ENCODE data around the gene PLEKHM3.

- no peak for TF ChIP-seq ZNF274 (IDR thresholded peaks at IDR 0.05; ENCODE audit: low read depth, low read length)
- TF ChIP-seq YY1 (IDR thresholded peaks at IDR 0.05; ENCODE audit: insufficient read depth, insufficient read length) = no peak
- no peak for TF ChIP-seq SUZ12 (IDR thresholded peaks at IDR 0.05; ENCODE audit: extremely low read depth, insufficient read depth, insufficient read length)
Measured at GRCh38 chr2:208049006-208049405, 23.7 kb upstream of the PLEKHM3 start.
